Stimulated activated CD8-positive, alpha-beta memory T cell treated with anti-CD3 and anti-CD28 coated beads, Interleukin-12 subunit alpha, Interleukin-12 subunit beta, amount 100 ng/mL, for 1 hour (primary cell): ENCODE data around the gene KIF3C.

Experiments
- DNase-seq: peaks from one replicate; pipeline ENCODE4 v3.0.0-alpha.2; 2020; ENCODE audit warnings: low read depth

The KIF3C gene

GRCh38 chr2:25877431-25878360, 104.6 kb downstream of the KIF3C start:
- peak; percentile 35 for DNase-seq
